WTC11 (cell line): ENCODE data around the gene ATM.

Source experiments
- ATF3 ChIP-seq: sonication (generic); formaldehyde crosslinking; conservative IDR thresholded peaks from 2 replicates; pipeline ENCODE4 v1.8.1; 2022; ENCODE audit warnings: mild to moderate bottlenecking, missing genetic modification reagents
- TF ChIP-seq, protein P1 (sequence below): fragments of 200-600 bp; IDR thresholded peaks from 2 replicates; pipeline ENCODE4 v1.8.0; 2022; ENCODE audit warnings: antibody characterized with exemption

DNA sequence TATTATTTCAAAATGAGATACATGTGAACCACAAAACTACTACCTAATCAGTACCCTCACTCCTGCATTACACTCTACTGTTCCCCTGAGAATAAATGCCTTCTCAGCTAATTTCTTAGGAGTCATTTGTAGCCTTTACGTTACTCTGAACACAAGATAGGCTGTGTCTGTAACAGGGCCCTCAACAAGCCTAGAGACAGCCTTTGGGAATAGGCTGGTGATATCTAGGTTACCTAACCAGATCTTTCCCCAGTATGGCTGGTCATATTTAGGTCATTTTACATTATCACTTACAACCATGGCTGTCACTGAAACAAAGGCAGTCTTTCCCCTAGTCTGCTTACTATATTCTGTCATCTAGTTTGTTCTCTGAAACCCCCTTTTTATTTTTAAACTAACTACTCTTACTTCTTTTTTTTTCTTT is 14.2 kb downstream of the ATM start:
- no peak for TF ChIP-seq ATF3
- TF ChIP-seq, protein P1, sequence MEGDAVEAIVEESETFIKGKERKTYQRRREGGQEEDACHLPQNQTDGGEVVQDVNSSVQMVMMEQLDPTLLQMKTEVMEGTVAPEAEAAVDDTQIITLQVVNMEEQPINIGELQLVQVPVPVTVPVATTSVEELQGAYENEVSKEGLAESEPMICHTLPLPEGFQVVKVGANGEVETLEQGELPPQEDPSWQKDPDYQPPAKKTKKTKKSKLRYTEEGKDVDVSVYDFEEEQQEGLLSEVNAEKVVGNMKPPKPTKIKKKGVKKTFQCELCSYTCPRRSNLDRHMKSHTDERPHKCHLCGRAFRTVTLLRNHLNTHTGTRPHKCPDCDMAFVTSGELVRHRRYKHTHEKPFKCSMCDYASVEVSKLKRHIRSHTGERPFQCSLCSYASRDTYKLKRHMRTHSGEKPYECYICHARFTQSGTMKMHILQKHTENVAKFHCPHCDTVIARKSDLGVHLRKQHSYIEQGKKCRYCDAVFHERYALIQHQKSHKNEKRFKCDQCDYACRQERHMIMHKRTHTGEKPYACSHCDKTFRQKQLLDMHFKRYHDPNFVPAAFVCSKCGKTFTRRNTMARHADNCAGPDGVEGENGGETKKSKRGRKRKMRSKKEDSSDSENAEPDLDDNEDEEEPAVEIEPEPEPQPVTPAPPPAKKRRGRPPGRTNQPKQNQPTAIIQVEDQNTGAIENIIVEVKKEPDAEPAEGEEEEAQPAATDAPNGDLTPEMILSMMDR: no peak
